Measurements from ENCODE around the gene GPHN. TPM values are rescaled to one million over a fixed set of nuclear protein-coding genes. Genes with fewer than 3 reads are reported as not detected.

The GPHN gene
- total and polyA plus RNA-seq, 2 of the 8 experiments (the other 6 are each of a cell fraction or from before 2014, with no cell fraction given) = 6.0 to 16.0 TPM

DNA sequence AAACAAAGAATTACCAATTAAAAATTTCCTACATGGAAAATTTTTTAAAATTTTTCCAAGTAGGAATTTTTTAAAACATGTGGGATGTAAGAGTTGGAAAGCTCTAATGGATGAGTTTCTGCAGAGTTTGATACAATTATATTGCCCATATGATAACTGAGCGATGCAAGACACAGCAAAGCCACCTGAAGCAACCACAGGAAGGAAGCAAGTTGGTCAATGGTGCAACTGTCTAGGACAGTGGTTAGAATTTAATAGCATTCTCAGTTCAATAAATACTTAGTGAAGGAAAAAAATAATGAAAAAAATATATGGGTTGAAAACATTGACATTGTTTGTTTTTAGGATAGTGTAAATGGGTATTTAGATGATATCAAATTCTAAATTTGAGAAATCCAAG lies 502.7 kb downstream of the GPHN start:
- no peak overlapping the region for H2AK5ac ChIP-seq (ENCODE audit: low read depth, low read length)
- no peak overlapping the region for H4K8ac ChIP-seq (ENCODE audit: extremely low read depth, insufficient read depth, low read length)
- H2BK20ac ChIP-seq (ENCODE audit: low read length) = no peak overlapping the region
- H3K56ac ChIP-seq (replicated peaks; ENCODE audit: insufficient read length, low read depth, low read length) = no peak overlapping the region
- 78% methylated on average over 1 of the region's 1 CpG; no CpG with 5 or more reads in 1 of the 2 experiments for WGBS, 2 experiments (ENCODE audit: extremely low coverage in 1 of 2, insufficient coverage in 1 of 2, insufficient read length in 1 of 2, insufficient replicate concordance in 2 of 2, low coverage in 1 of 2, low lambda C conversion rate in 2 of 2, missing lambda C conversion rate in 1 of 2)
- H3K9ac ChIP-seq (replicated peaks in 1 of 4; ENCODE audit: extremely low read depth in 1 of 4, low read depth in 3 of 4, low read length in 3 of 4) = no peak overlapping the region
- H3K4me3 ChIP-seq (ENCODE audit: extremely low read depth in 1 of 4, insufficient read depth in 2 of 4, low read depth in 3 of 4, low read length in 4 of 4) = no peak overlapping the region
- ChIA-PET POLR2A (ENCODE audit: partially characterized antibody) (no interaction called here), CTCF (ENCODE audit: partially characterized antibody) (no interaction called here)
- no peaks in the 10 kb centered on the region for H3K79me1 ChIP-seq (ENCODE audit: low read depth, low read length)
- H2BK12ac ChIP-seq (ENCODE audit: low read depth, low read length) = no peak overlapping the region
- no peak overlapping the region for H2BK120ac ChIP-seq (replicated peaks; ENCODE audit: low read depth, low read length)
- no peaks in the 10 kb centered on the region for H3K36me3 ChIP-seq (ENCODE audit: control insufficient read depth in 2 of 4, insufficient read depth in 4 of 4, low read length in 3 of 4)
- H3K18ac ChIP-seq (ENCODE audit: extremely low read depth, low read length) = no peak overlapping the region
- no peak overlapping the region for H3K27ac ChIP-seq (ENCODE audit: low read depth, low read length)
- H3K23me2 ChIP-seq (ENCODE audit: low read depth, low read length) = no peaks in the 10 kb centered on the region
- no peak for DNase-seq (ENCODE audit: low read depth in 1 of 2, low spot score in 2 of 2)
- H2BK15ac ChIP-seq (ENCODE audit: low read length) = no peak overlapping the region
- no peak overlapping the region for H3K4me2 ChIP-seq (ENCODE audit: insufficient read depth in 1 of 2, low read depth in 2 of 2, low read length in 2 of 2)
- H4K91ac ChIP-seq (replicated peaks; ENCODE audit: insufficient read length, low read length) = no peak overlapping the region
- H3K4ac ChIP-seq (replicated peaks; ENCODE audit: insufficient read length, low read depth, low read length) = no peak overlapping the region
- H3K23ac ChIP-seq (ENCODE audit: insufficient read length) = no peak overlapping the region
- no peak overlapping the region for H2BK5ac ChIP-seq (ENCODE audit: low read depth, low read length)
- TF ChIP-seq TBP (IDR thresholded peaks at IDR 0.05; ENCODE audit: low read depth, low read length) (no peak), MAFK (IDR thresholded peaks at IDR 0.05; ENCODE audit: low read depth, low read length) (no peak), HDAC2 (IDR thresholded peaks at IDR 0.05; ENCODE audit: borderline replicate concordance in 1 of 2, low read depth in 2 of 2, low read length in 2 of 2) (no peak), RNF2 (IDR thresholded peaks at IDR 0.05; ENCODE audit: borderline replicate concordance, low read depth, low read length, missing control alignments, poor library complexity, severe bottlenecking) (no peak), KDM4A (IDR thresholded peaks at IDR 0.05; ENCODE audit: low read depth, low read length, severe bottlenecking) (no peak), KDM1A (IDR thresholded peaks at IDR 0.05; ENCODE audit: borderline replicate concordance, low read length) (no peak), FOSL1 (IDR thresholded peaks at IDR 0.05; ENCODE audit: insufficient read depth, low read depth, low read length) (no peak), SP4 (IDR thresholded peaks at IDR 0.05; ENCODE audit: low read length) (no peak), ASH2L (IDR thresholded peaks at IDR 0.05; ENCODE audit: low read length) (no peak), JUN (IDR thresholded peaks at IDR 0.05; ENCODE audit: low read depth, low read length) (no peak), EGR1 (IDR thresholded peaks at IDR 0.05; ENCODE audit: borderline replicate concordance, low read depth, low read length) (no peak), NANOG (IDR thresholded peaks at IDR 0.05; ENCODE audit: insufficient read depth, low read depth, low read length, poor library complexity, severe bottlenecking) (no peak), SAP30 (IDR thresholded peaks at IDR 0.05; ENCODE audit: insufficient read depth, insufficient replicate concordance, low read length) (no peak), CHD1 (IDR thresholded peaks at IDR 0.05; ENCODE audit: low read depth, low read length) (no peak)
- no peak overlapping the region for H4K5ac ChIP-seq (ENCODE audit: insufficient read length, low read depth, low read length)
- H3K9me3 ChIP-seq (ENCODE audit: insufficient read depth in 2 of 2, low read depth in 1 of 2, low read length in 1 of 2) = no peaks in the 10 kb centered on the region
- H3K4me1 ChIP-seq (replicated peaks in 1 of 4; ENCODE audit: control insufficient read depth in 3 of 4, insufficient read depth in 4 of 4, low read length in 3 of 4) = no peaks in the 10 kb centered on the region
- H3K79me2 ChIP-seq (ENCODE audit: control insufficient read depth in 1 of 2, insufficient read depth in 2 of 2, low read length in 2 of 2) = no peaks in the 10 kb centered on the region
- no peak overlapping the region for H3K14ac ChIP-seq (ENCODE audit: insufficient read length)
- no peak for FAIRE-seq
- H4K20me1 ChIP-seq (replicated peaks in 1 of 2; ENCODE audit: control insufficient read depth in 1 of 2, insufficient read depth in 2 of 2, low read length in 2 of 2) = no peaks in the 10 kb centered on the region
- no peak overlapping the region for H2AFZ ChIP-seq (ENCODE audit: low read length)
- H3K27me3 ChIP-seq (replicated peaks in 1 of 4; ENCODE audit: control insufficient read depth in 3 of 4, extremely low read depth in 1 of 4, insufficient read depth in 3 of 4, low read length in 3 of 4) = no peaks in the 10 kb centered on the region

All from H1 (cell line).